Calu3 (cell line): ENCODE results near the gene RPS6KB2. TPM values are rescaled to one million over a fixed set of nuclear protein-coding genes. Genes with fewer than 3 reads are reported as not detected.

Experiments used
- BruUV-seq: library from RNA; stranded (reverse); fragments of 400-500 nt; replicated peaks from 2 replicates; lab custom pipeline; 2021; lab: Mats Ljungman, UMichigan
- CTCF ChIA-PET: fragments of 300-600 bp; sonication (Branson Sonifier 250); formaldehyde crosslinking; loops from one replicate; lab custom pipeline; 2022; ENCODE audit warnings: antibody characterized with exemption; lab: Charles Lee
- DNase-seq: peaks from one replicate; pipeline ENCODE4 v3.0.0; 2022
- H3K27ac Mint-ChIP-seq: one replicate; pipeline ENCODE4 v1.8.0; 2022; ENCODE audit warnings: mixed read lengths; ENCODE audit not compliant: unreplicated experiment
- H3K27me3 Mint-ChIP-seq: one replicate; pipeline ENCODE4 v1.8.0; 2022; ENCODE audit warnings: mixed read lengths; ENCODE audit not compliant: unreplicated experiment
- H3K36me3 Mint-ChIP-seq: one replicate; pipeline ENCODE4 v1.8.0; 2022; ENCODE audit warnings: mild to moderate bottlenecking, moderate library complexity, mixed read lengths; ENCODE audit not compliant: insufficient read depth, unreplicated experiment
- H3K4me1 Mint-ChIP-seq: one replicate; pipeline ENCODE4 v1.8.0; 2022; ENCODE audit warnings: mild to moderate bottlenecking, low read depth, mixed read lengths; ENCODE audit not compliant: unreplicated experiment
- H3K4me3 Mint-ChIP-seq: one replicate; pipeline ENCODE4 v1.8.0; 2022; ENCODE audit warnings: mild to moderate bottlenecking, low read depth, moderate library complexity, mixed read lengths; ENCODE audit not compliant: unreplicated experiment
- H3K9me3 Mint-ChIP-seq: one replicate; pipeline ENCODE4 v1.8.0; 2022; ENCODE audit warnings: low read depth, mixed read lengths; ENCODE audit not compliant: unreplicated experiment
- intact Hi-C: fragments of 100-400 bp; cut with micrococcal nuclease; formaldehyde crosslinking; loops from one replicate; pipeline ENCODE4 v1.10.0; 2022; ENCODE audit not compliant: unreplicated experiment
- total RNA-seq: library from RNA; stranded (reverse); gene quantifications from 2 replicates; pipeline ENCODE4 v1.2.3, GENCODE V29; 2022
- TF ChIP-seq, protein P1 (sequence below): fragments of 200-600 bp; IDR thresholded peaks from one replicate; pipeline ENCODE4 v1.8.0; 2022; ENCODE audit warnings: antibody characterized with exemption; ENCODE audit not compliant: unreplicated experiment

RPS6KB2 gene
- total RNA-seq, 1 experiment from 2014 or later: 44.3 TPM

DNA sequence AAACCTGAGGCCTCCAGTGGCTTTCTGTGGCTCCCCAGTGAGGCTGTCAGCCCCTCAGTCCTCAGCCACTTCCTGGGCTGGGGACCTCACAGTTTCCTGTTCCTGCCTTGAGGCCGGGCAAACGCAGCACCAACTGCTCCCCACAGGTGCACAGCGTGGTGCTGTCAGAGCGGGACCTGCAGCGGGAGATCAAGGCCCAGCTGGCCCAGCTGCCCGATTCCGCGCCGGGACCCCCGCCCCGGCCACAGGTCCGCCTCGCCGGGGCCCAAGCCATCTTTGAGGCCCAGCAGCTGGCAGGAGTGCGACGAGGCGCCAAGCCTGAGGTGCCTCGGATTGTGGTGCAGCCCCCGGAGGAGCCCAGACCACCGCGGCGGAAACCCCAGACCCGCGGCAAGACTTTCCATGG lies 19.0 kb upstream of the RPS6KB2 start:
- BruUV-seq: no TSS peak
- no peak overlapping the region for H3K27ac Mint-ChIP-seq

GRCh38 chr11:67409781-67410368 lies 18.4 kb upstream of the RPS6KB2 start:
- TF ChIP-seq, protein P1, sequence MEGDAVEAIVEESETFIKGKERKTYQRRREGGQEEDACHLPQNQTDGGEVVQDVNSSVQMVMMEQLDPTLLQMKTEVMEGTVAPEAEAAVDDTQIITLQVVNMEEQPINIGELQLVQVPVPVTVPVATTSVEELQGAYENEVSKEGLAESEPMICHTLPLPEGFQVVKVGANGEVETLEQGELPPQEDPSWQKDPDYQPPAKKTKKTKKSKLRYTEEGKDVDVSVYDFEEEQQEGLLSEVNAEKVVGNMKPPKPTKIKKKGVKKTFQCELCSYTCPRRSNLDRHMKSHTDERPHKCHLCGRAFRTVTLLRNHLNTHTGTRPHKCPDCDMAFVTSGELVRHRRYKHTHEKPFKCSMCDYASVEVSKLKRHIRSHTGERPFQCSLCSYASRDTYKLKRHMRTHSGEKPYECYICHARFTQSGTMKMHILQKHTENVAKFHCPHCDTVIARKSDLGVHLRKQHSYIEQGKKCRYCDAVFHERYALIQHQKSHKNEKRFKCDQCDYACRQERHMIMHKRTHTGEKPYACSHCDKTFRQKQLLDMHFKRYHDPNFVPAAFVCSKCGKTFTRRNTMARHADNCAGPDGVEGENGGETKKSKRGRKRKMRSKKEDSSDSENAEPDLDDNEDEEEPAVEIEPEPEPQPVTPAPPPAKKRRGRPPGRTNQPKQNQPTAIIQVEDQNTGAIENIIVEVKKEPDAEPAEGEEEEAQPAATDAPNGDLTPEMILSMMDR: no peak
- no TSS peak for BruUV-seq
- H3K9me3 Mint-ChIP-seq: no peaks in the 10 kb centered on the region
- CTCF ChIA-PET: no interaction called here
- no peak overlapping the region for H3K27ac Mint-ChIP-seq
- peaks cover 4% of the 10 kb centered on the region for H3K36me3 Mint-ChIP-seq
- DNase-seq: peak; percentile 43
- intact Hi-C loops: no loop called here
- no peak overlapping the region for H3K4me3 Mint-ChIP-seq
- H3K4me1 Mint-ChIP-seq: no peaks in the 10 kb centered on the region
- peaks cover 42% of the 10 kb centered on the region for H3K27me3 Mint-ChIP-seq

More for the DNA sequence above, 19.0 kb upstream of the RPS6KB2 start:
- no peak for DNase-seq
- Mint-ChIP-seq H3K9me3 (no peaks in the 10 kb centered on the region), H3K27me3 (peaks cover 39% of the 10 kb centered on the region), H3K4me3 (no peak overlapping the region), H3K4me1 (no peaks in the 10 kb centered on the region), H3K36me3 (peaks cover 6% of the 10 kb centered on the region)
- intact Hi-C loops: no loop called here
- TF ChIP-seq, protein P1: no peak
- CTCF ChIA-PET: no interaction called here

- Mint-ChIP-seq H3K27me3 (peaks cover 48% of the 10 kb centered on the region), H3K4me1 (no peaks in the 10 kb centered on the region), H3K36me3 (peaks cover 4% of the 10 kb centered on the region), H3K27ac (no peak overlapping the region), H3K9me3 (no peaks in the 10 kb centered on the region), H3K4me3 (no peak overlapping the region)
- TF ChIP-seq, protein P1: no peak
- BruUV-seq: no TSS peak
- no peak for DNase-seq
- intact Hi-C loops: no loop called here
- CTCF ChIA-PET: no interaction called here
Observed at GRCh38 chr11:67410369-67410831, 17.9 kb upstream of the RPS6KB2 start.

- Mint-ChIP-seq H3K36me3 (peaks cover 4% of the 10 kb centered on the region), H3K4me1 (peaks cover under 1% of the 10 kb centered on the region), H3K9me3 (no peaks in the 10 kb centered on the region), H3K4me3 (no peak overlapping the region), H3K27ac (no peak overlapping the region), H3K27me3 (peaks cover 55% of the 10 kb centered on the region)
- TF ChIP-seq, protein P1: no peak
- DNase-seq: no peak
- BruUV-seq: no TSS peak
- intact Hi-C loops: no loop called here
- CTCF ChIA-PET: interaction anchor here (0.6 kb wide), 1 partner anchor 475 kb away, joined by 3 read pairs; no protein-coding TSS in a partner anchor
Observed at GRCh38 chr11:67410984-67411784, 17.1 kb upstream of the RPS6KB2 start.
